Cardiac muscle cell (in vitro differentiated cells and primary cell): ENCODE results near the gene BTNL2. TPM values are rescaled to one million over a fixed set of nuclear protein-coding genes. Genes with fewer than 3 reads are reported as not detected.
A peak's percentile ranks its signal among the peaks of the same experiment; 100 is the strongest.

Source experiments
- DNase-seq, 2 donors: peaks; one replicate each; pipeline versions ENCODE4 v3.0.0 to v3.0.0-alpha.2; 2010 to 2017; ENCODE audit warnings: low read depth in 1 of 2, low spot score in 1 of 2
- H3K27ac ChIP-seq: fragments of 200-600 bp; sonication (generic); 2 replicates; pipeline ENCODE4 v1.5.1; 2016
- H3K27me3 ChIP-seq: fragments of 200-600 bp; sonication (generic); 2 replicates; pipeline ENCODE4 v1.6.0; 2016; ENCODE audit warnings: control low read depth
- H3K36me3 ChIP-seq: fragments of 200-600 bp; sonication (generic); 2 replicates; pipeline ENCODE4 v1.5.1; 2016; ENCODE audit warnings: control low read depth
- H3K4me1 ChIP-seq: fragments of 200-600 bp; sonication (generic); 2 replicates; pipeline ENCODE4 v1.8.1; 2017; ENCODE audit warnings: low read depth, mild to moderate bottlenecking, mixed run types
- H3K4me3 ChIP-seq: fragments of 200-600 bp; sonication (generic); 2 replicates; pipeline ENCODE4 v1.5.1; 2016; ENCODE audit warnings: mild to moderate bottlenecking
- H3K9me3 ChIP-seq: fragments of 200-600 bp; sonication (generic); 2 replicates; pipeline ENCODE4 v1.5.1; 2017; ENCODE audit warnings: low read depth, mild to moderate bottlenecking, control low read depth
- polyA plus RNA-seq: library from polyadenylated mRNA; unstranded; fragments of >200 nt; fragmentation: Nextera tagmentation; extraction: Ambion mirVana; gene quantifications from 2 replicates; pipeline ENCODE4 v1.2.1, GENCODE V29; 2016
- total RNA-seq: library from RNA; depleted of rRNA; stranded (reverse); fragments of >200 nt; gene quantifications from 2 replicates; pipeline ENCODE4 v1.2.3, GENCODE V29; 2016
- TF ChIP-seq, protein P1 (sequence below): IDR thresholded peaks from 2 replicates; pipeline ENCODE4 v1.5.1; 2012; ENCODE audit warnings: low read depth, mild to moderate bottlenecking, low read length

The BTNL2 gene
- total and polyA plus RNA-seq, 2 experiments from 2014 or later: not detected

DNA sequence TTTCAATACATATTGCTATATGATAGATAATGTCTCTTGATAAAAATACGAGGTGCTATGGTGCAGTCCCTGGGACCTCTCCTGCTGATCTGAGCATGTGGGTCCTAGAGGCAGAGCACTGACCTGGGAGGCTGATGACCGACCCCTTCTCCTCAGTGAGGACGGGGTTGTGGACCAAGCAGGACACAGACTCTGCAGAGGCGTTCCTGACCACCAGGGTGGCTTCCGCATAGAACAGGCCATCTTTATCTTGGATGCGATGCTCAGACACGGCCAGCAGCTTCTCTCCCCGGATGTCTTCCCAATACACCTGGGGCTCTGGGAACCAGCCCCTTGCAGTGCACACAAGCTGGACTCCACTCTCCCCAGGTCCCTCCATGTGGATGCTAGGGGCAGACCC lies 4.2 kb downstream of the BTNL2 start:
- TF ChIP-seq, protein P1, sequence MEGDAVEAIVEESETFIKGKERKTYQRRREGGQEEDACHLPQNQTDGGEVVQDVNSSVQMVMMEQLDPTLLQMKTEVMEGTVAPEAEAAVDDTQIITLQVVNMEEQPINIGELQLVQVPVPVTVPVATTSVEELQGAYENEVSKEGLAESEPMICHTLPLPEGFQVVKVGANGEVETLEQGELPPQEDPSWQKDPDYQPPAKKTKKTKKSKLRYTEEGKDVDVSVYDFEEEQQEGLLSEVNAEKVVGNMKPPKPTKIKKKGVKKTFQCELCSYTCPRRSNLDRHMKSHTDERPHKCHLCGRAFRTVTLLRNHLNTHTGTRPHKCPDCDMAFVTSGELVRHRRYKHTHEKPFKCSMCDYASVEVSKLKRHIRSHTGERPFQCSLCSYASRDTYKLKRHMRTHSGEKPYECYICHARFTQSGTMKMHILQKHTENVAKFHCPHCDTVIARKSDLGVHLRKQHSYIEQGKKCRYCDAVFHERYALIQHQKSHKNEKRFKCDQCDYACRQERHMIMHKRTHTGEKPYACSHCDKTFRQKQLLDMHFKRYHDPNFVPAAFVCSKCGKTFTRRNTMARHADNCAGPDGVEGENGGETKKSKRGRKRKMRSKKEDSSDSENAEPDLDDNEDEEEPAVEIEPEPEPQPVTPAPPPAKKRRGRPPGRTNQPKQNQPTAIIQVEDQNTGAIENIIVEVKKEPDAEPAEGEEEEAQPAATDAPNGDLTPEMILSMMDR: no peak
- Histone ChIP-seq H3K27me3 (peaks cover 6% of the 10 kb centered on the region), H3K4me3 (no peak overlapping the region), H3K4me1 (no peaks in the 10 kb centered on the region), H3K9me3 (no peaks in the 10 kb centered on the region), H3K36me3 (no peaks in the 10 kb centered on the region), H3K27ac (no peak overlapping the region)
- no peak for DNase-seq

DNA sequence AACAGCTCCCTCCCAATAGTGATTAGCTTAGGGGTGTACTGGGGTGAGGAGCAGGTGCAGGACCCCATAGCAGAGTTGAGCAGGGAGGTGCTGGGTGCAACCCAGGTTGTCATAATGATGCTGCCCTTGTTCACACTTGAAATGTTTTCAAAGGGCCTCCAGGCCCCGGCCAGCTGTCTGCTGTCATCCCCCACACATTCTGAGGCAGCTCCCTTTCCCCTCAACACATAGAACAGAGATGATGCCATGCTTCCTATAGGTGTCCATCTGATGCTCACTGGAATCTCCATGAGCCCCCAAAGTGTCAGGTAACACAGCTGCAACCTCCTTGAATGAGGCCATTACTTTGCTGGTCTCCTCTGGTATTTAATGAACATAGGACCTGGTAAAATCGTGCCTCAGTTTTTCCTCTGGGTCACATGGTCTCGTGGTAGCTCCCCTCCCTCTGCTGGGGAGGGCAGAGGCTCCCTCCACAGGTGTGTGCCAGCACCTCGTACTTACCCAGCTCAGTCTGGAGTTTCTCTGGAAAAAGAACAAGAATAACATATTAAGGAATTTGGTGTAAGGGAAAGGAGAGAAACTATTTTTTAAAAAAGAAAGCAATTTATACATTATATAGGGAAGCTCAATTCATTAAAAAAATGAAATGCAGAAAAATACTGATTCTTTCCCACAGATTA lies 5.6 kb downstream of the BTNL2 start:
- TF ChIP-seq, protein P1: no peak
- no peaks in the 10 kb centered on the region for H3K36me3 ChIP-seq
- peaks cover 6% of the 10 kb centered on the region for H3K27me3 ChIP-seq
- no peaks in the 10 kb centered on the region for H3K4me1 ChIP-seq
- H3K4me3 ChIP-seq: no peak overlapping the region
- H3K9me3 ChIP-seq: no peaks in the 10 kb centered on the region
- H3K27ac ChIP-seq: no peak overlapping the region
- DNase-seq: no peak

DNA sequence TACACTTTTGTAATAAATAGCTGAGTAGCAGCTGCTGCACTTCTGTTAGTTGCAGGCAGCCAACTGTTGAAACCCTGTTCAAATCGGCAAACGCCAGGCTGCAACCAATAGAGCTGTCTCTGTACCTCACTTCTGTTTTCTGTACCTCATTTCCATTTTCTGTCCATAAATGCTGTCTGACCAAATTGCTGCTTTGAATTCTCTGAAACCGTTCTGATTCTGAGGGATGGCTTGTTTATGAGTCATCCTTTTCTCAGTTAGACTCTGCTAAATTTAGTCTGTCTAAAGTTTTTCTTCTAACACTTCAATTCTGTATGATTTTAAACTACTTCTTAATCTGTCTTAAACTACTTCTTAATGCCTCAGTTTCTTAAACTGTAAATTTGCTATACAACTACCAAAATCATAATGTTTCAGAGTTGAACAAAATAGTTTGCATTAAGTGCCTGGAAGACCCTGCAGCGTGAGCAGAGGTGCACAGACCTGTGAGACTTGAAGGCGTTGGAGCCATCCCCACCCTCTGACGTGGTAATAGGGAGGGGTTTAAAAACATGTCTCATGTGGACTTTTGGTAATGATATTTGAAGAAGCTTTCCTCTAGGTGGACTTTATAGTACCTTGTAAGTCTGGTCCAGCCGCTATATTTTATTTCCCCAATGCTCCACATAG lies 9.6 kb downstream of the BTNL2 start:
- Histone ChIP-seq H3K27me3 (no peaks in the 10 kb centered on the region), H3K36me3 (no peaks in the 10 kb centered on the region), H3K9me3 (no peaks in the 10 kb centered on the region), H3K27ac (no peak overlapping the region), H3K4me3 (no peak overlapping the region), H3K4me1 (no peaks in the 10 kb centered on the region)
- TF ChIP-seq, protein P1: no peak
- no peak for DNase-seq

DNA sequence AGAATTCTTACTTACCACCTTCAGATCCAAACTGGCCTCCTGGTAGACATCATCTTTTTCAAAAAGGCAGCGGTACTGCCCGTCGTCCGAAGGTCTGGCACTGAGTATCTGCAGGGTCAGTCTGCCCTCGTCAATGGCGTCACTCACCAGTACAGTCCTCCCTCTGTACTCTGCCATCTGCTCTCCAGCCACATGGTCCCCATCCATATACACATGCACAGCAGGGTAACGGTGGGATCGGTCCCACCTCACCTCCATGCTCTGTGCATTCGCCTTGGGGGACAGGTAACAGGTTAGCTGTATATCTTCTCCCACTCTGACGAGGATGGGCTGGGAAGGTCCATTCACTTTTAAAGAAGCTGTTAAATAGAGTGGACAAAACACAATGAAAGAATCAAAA lies 11.0 kb downstream of the BTNL2 start:
- TF ChIP-seq, protein P1: no peak

DNA sequence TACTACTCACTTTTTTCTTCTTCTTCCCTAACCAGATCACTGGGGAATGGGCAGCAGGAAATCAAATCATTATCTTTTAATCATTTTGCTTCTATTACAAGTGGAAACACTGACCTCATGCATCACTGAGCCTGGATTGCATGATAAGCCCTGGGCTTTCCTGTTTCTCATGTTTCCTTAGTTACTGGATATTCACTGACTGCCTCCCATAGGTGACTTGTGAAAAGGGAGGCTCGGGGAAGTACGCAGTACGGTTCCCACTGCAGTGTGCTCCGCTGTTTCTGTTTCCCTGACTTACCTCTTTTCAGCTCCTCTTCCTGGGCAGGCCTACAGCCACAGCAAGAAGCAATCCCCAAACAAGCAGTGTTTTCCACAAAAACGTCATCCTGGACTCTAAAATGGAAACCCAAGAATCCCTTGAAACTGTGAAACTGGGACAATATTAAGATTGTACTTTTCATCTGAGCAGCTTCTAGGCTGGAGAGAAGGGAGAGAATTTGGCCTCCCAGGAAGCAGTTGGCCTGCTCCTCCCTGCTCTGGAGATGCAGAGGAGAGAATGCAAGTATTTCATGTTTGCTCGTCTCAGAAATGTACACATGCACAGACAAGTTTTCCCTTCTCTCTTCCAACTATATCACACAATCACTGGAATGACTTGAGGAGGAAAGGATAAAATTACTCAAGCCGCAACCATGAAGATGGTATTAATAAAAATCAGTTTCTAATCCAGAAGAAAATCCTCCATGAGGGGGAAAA lies 13.1 kb downstream of the BTNL2 start:
- H3K36me3 ChIP-seq: no peaks in the 10 kb centered on the region
- TF ChIP-seq, protein P1: no peak
- DNase-seq: peak in 1 of 2 donors; percentile 63
- no peak overlapping the region for H3K27ac ChIP-seq
- no peaks in the 10 kb centered on the region for H3K27me3 ChIP-seq
- H3K4me3 ChIP-seq: no peak overlapping the region
- H3K4me1 ChIP-seq: no peaks in the 10 kb centered on the region
- no peaks in the 10 kb centered on the region for H3K9me3 ChIP-seq

More for the DNA sequence above, 11.0 kb downstream of the BTNL2 start:
- Histone ChIP-seq H3K9me3 (no peaks in the 10 kb centered on the region), H3K4me3 (no peak overlapping the region), H3K36me3 (no peaks in the 10 kb centered on the region), H3K27ac (no peak overlapping the region), H3K27me3 (no peaks in the 10 kb centered on the region), H3K4me1 (no peaks in the 10 kb centered on the region)
- DNase-seq: no peak
